Uterus (tissue), 4 donors: ENCODE data around the gene DCAF8L2. TPM values are rescaled to one million over a fixed set of nuclear protein-coding genes. Genes with fewer than 3 reads are reported as not detected.
"Not testable (repeated sequence)": the region's sequence is repeated elsewhere in the genome, so short reads cannot be mapped to it uniquely, and the experiment has no call there.

Experiments
- DNase-seq, 2 donors: peaks; one replicate each; pipeline ENCODE4 v3.0.0-alpha.2; 2019 to 2020
- H3K27ac ChIP-seq, 2 donors: fragments of 200-600 bp; sonication (generic); 1 replicate in 1 of 2; 2 replicates in 1 of 2; pipeline ENCODE4 v1.5.1; 2016 to 2018
- H3K27me3 ChIP-seq, 2 donors: fragments of 200-600 bp; sonication (generic); one replicate each; pipeline ENCODE4 v1.5.1; 2018 to 2019; ENCODE audit warnings: control low read depth in 1 of 2
- H3K36me3 ChIP-seq, 2 donors: fragments of 200-600 bp; sonication (generic); one replicate each; pipeline ENCODE4 v1.5.1; 2019; ENCODE audit warnings: control low read depth in 1 of 2
- H3K4me1 ChIP-seq, 2 donors: fragments of 200-600 bp; sonication (generic); one replicate each; pipeline ENCODE4 v1.5.1; 2018 to 2019; ENCODE audit warnings: control low read depth in 1 of 2
- H3K4me3 ChIP-seq, 2 donors: fragments of 200-600 bp; sonication (generic); 1 replicate in 1 of 2; 2 replicates in 1 of 2; pipeline ENCODE4 v1.5.1; 2018 to 2019; ENCODE audit warnings: mild to moderate bottlenecking in 1 of 2
- H3K9me3 ChIP-seq, 2 donors: fragments of 200-600 bp; sonication (generic); one replicate each; pipeline ENCODE4 v1.5.1; 2019; ENCODE audit warnings: control low read depth in 1 of 2
- POLR2A ChIP-seq, 2 donors: fragments of 450-650 bp; IDR thresholded peaks; one replicate each; pipeline ENCODE4 v1.6.1; 2016; ENCODE audit warnings: antibody characterized with exemption in 2 of 2, mild to moderate bottlenecking in 1 of 2, moderate library complexity in 1 of 2
- intact Hi-C: fragments of 100-400 bp; cut with DNase I; formaldehyde crosslinking; loops from one replicate; pipeline ENCODE4 v1.15.1; 2023; ENCODE audit warnings: low total_unique reads
- total RNA-seq, 4 donors: library from RNA; depleted of rRNA in 3 of 4; stranded (reverse); fragments of >200 nt in 3 of 4; gene quantifications; one replicate each; pipeline versions ENCODE4 v1.1.0 to v1.2.4, GENCODE V29; 2014 to 2023
- TF ChIP-seq, protein P1 (sequence below), 4 experiments: fragments of 200-600 bp in 2 of 4; fragments of 450-650 bp in 2 of 4; sonication (generic) in 2 of 4; IDR thresholded peaks; one replicate each; pipeline ENCODE4 v1.5.1; 2016 to 2019; ENCODE audit warnings: antibody characterized with exemption in 4 of 4, mild to moderate bottlenecking in 2 of 4, moderate library complexity in 1 of 4
- donor health status: DM: yes; HTN: yes; CAD: no.

DCAF8L2 gene
- total RNA-seq, 4 donors from 2014 or later, result not detected

DNA sequence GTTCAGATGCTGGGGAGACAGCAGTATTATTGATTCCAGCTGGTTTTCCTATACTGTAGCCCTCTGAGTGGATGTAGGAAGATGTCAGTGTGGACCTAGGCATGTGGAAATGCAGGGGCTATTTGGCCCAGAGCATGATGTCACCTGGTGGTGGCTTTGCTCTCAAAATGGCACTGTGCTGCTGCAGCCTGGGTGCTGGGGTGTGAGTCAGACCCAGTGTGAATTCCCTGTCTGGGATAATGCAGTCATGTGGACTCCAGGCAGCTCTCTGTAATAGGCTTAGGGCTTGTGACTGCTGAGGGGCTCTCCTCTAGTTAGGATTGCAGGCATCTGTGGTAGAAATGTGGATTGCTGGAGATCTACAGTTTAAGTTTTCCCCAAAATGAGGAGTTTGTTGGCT, 70.7 kb downstream of the DCAF8L2 start:
- Histone ChIP-seq H3K27me3 (no peaks in the 10 kb centered on the region), H3K4me1 (no peaks in the 10 kb centered on the region), H3K27ac (no peak overlapping the region), H3K9me3 (no peaks in the 10 kb centered on the region), H3K36me3 (no peaks in the 10 kb centered on the region), H3K4me3 (no peak overlapping the region)
- intact Hi-C loops, result no loop called here
- no peak for TF ChIP-seq POLR2A (IDR thresholded peaks at IDR 0.05)
- TF ChIP-seq, protein P1, sequence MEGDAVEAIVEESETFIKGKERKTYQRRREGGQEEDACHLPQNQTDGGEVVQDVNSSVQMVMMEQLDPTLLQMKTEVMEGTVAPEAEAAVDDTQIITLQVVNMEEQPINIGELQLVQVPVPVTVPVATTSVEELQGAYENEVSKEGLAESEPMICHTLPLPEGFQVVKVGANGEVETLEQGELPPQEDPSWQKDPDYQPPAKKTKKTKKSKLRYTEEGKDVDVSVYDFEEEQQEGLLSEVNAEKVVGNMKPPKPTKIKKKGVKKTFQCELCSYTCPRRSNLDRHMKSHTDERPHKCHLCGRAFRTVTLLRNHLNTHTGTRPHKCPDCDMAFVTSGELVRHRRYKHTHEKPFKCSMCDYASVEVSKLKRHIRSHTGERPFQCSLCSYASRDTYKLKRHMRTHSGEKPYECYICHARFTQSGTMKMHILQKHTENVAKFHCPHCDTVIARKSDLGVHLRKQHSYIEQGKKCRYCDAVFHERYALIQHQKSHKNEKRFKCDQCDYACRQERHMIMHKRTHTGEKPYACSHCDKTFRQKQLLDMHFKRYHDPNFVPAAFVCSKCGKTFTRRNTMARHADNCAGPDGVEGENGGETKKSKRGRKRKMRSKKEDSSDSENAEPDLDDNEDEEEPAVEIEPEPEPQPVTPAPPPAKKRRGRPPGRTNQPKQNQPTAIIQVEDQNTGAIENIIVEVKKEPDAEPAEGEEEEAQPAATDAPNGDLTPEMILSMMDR (IDR thresholded peaks at IDR 0.05), result no peak
- DNase-seq, result no peak

DNA sequence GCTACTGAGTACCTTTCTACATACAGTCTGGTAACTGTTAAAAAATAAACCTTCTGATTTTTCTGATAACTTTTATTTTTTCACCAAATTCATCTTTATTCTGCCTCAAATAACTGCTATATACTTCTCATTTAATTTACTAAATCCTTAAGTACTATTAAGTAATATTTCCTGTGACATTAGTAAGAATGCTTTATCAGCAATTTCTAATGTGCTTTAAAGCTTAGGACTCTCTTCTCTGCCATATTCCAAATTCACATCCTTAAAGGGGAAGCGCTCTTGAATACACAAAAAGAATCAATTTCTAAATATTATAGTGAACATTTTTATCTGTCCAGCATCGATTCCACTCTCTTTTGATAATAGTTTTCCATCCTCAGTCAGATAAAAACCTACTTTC, 81.1 kb downstream of the DCAF8L2 start:
- no peaks in the 10 kb centered on the region for H3K4me1 ChIP-seq
- H3K36me3 ChIP-seq, result no peaks in the 10 kb centered on the region
- no peak overlapping the region for H3K4me3 ChIP-seq
- TF ChIP-seq, protein P1 (IDR thresholded peaks at IDR 0.05), result no peak
- TF ChIP-seq POLR2A (IDR thresholded peaks at IDR 0.05), result no peak
- no peaks in the 10 kb centered on the region for H3K9me3 ChIP-seq
- DNase-seq, result no peak
- intact Hi-C loops, result no loop called here
- no peaks in the 10 kb centered on the region for H3K27me3 ChIP-seq
- H3K27ac ChIP-seq, result no peak overlapping the region

DNA sequence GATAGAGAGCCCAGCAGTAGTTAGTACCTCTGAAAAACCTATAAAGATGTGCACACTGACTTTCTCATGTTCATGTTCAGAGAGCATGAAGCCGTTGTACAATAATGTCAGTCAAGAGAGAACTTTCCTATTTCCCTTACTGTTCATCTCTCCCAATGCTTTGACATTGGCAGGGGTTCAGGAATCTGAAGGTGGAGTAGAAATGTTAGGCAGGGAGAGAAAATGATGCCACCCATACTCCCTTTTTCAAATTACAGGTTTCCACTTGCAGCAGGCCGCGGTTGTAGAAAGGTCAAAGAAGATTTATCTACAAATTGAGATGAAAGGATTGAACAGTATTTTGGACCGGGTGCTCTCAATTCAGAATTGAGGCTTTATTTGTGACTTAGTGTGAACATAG, 84.3 kb downstream of the DCAF8L2 start:
- TF ChIP-seq, protein P1 (IDR thresholded peaks at IDR 0.05), result no peak
- no peak for TF ChIP-seq POLR2A (IDR thresholded peaks at IDR 0.05)
- Histone ChIP-seq H3K36me3 (no peaks in the 10 kb centered on the region), H3K4me1 (no peaks in the 10 kb centered on the region), H3K27me3 (no peaks in the 10 kb centered on the region), H3K27ac (no peak overlapping the region), H3K9me3 (no peaks in the 10 kb centered on the region), H3K4me3 (no peak overlapping the region)
- no peak for DNase-seq
- intact Hi-C loops, result no loop called here

DNA sequence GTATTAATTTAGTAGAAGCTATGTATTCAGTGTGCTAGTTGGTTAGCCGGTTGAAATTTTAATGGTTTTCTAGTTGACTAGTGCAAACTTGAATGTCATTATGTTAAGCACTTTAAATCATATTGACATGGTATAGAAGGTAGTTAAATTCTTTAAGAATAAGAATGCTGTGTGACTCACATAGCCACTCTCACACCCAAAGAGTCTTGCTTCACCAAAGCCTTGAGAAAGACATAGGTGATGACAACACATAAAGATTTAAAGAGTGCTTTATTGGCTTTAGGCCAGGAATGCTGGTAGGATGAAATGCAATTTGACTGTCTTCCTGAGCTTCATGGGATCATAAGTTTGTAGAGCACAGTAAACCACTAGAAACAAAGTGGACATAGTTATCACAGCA, 85.3 kb downstream of the DCAF8L2 start:
- no peaks in the 10 kb centered on the region for H3K9me3 ChIP-seq
- H3K36me3 ChIP-seq, result no peaks in the 10 kb centered on the region
- no peaks in the 10 kb centered on the region for H3K27me3 ChIP-seq
- TF ChIP-seq, protein P1 (IDR thresholded peaks at IDR 0.05), result no peak
- TF ChIP-seq POLR2A (IDR thresholded peaks at IDR 0.05), result no peak
- intact Hi-C loops, result no loop called here
- H3K4me3 ChIP-seq, result no peak overlapping the region
- DNase-seq, result no peak
- H3K27ac ChIP-seq, result no peak overlapping the region
- H3K4me1 ChIP-seq, result no peaks in the 10 kb centered on the region

DNA sequence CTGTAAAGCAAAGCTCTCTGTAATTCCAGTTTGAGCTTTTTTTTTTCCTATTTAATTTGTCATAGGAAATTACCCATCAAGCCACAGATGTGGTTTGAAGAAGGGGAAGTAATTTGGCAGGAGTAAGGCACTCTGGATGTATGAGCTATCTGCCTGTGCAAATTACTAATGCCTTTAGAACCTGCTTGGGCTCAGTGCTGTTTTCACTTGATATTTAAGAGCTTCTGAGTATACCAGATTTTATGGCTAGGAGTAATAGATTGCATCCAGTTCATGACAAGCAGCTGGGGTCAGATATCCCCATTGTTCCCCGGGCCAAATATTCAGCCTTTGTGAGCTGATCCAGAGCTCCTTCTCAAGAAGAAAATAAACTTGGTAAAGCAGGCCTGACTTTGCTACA, 89.1 kb downstream of the DCAF8L2 start:
- H3K27ac ChIP-seq, result no peak overlapping the region
- H3K27me3 ChIP-seq, result no peaks in the 10 kb centered on the region
- H3K4me1 ChIP-seq, result no peaks in the 10 kb centered on the region
- TF ChIP-seq POLR2A (IDR thresholded peaks at IDR 0.05), result no peak
- no peak overlapping the region for H3K4me3 ChIP-seq
- no peak for DNase-seq
- no peaks in the 10 kb centered on the region for H3K9me3 ChIP-seq
- intact Hi-C loops, result no loop called here
- H3K36me3 ChIP-seq, result no peaks in the 10 kb centered on the region

DNA sequence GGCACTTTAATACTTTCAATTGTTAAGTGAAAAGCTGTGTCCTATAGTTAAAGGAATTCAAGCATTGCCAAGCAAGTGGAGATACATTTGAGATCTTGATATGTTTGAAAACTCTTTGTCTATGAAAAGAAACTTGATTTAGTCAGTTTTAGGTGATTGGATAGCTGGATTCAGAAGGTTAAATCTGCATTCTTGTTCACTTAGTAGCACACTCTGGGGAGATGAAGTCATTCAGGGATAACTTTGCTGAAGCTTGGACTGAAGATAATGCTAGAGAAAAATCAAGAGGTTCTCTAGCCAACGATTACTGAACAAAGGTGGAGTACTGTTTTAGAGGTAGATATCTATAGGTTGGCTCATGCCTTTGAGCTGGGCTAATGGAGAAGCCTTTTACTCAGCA, 90.6 kb downstream of the DCAF8L2 start:
- Histone ChIP-seq H3K9me3 (no peaks in the 10 kb centered on the region), H3K27me3 (no peaks in the 10 kb centered on the region), H3K4me1 (no peaks in the 10 kb centered on the region), H3K4me3 (no peak overlapping the region), H3K36me3 (no peaks in the 10 kb centered on the region), H3K27ac (no peak overlapping the region)
- no peak for DNase-seq
- intact Hi-C loops, result no loop called here
- TF ChIP-seq POLR2A (IDR thresholded peaks at IDR 0.05), result no peak
- TF ChIP-seq, protein P1 (IDR thresholded peaks at IDR 0.05), result no peak

DNA sequence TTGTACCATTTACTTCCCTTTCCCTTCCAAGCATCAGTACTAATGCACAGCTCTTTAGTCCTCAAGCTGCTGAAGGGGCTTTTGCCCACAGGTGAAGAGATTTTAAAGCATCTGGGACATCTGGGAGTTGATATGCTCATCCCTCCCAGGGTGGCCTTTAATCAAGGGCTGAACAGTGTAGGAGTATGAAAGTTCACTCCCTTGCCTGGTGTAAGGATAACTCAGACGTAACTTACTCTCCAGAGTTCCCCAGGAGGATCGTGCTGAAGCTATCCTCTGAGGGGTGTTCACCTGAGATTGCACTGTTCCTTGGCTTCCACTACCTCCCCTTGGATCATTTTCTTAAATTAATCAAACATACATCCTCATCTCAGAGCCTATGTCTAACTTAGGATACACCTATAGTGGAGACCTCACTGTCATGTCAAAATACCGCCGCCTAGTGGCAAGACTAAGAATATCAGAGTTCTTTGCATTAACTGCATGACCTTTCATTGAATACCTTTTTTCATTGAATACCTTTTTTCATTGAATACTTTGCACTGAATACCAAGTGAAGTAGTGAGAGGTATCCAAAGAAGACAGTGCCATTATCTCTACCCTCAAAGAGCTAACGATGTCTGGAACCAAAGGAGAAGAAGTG, 93.5 kb downstream of the DCAF8L2 start:
- intact Hi-C loops, H3K27me3 ChIP-seq, H3K27ac ChIP-seq, H3K36me3 ChIP-seq, H3K4me1 ChIP-seq, H3K4me3 ChIP-seq, H3K9me3 ChIP-seq, DNase-seq: not testable (repeated sequence)
